Peyer's patch (tissue), 4 donors: ENCODE results near the gene ATG9A.

Experiments
- POLR2A ChIP-seq, 2 donors: fragments of 450-650 bp; IDR thresholded peaks; one replicate each; pipeline ENCODE4 v1.5.1; 2017; ENCODE audit warnings: antibody characterized with exemption in 2 of 2, mild to moderate bottlenecking in 2 of 2, moderate library complexity in 2 of 2
- TF ChIP-seq, protein P1 (sequence below), 6 experiments: fragments of 450-650 bp in 4 of 6; fragments of 200-600 bp in 2 of 6; sonication (generic) in 1 of 6; IDR thresholded peaks; one replicate each; pipeline ENCODE4 v1.5.1; 2017 to 2019; ENCODE audit warnings: antibody characterized with exemption in 6 of 6, mild to moderate bottlenecking in 3 of 6, moderate library complexity in 1 of 6

- TF ChIP-seq, protein P1, sequence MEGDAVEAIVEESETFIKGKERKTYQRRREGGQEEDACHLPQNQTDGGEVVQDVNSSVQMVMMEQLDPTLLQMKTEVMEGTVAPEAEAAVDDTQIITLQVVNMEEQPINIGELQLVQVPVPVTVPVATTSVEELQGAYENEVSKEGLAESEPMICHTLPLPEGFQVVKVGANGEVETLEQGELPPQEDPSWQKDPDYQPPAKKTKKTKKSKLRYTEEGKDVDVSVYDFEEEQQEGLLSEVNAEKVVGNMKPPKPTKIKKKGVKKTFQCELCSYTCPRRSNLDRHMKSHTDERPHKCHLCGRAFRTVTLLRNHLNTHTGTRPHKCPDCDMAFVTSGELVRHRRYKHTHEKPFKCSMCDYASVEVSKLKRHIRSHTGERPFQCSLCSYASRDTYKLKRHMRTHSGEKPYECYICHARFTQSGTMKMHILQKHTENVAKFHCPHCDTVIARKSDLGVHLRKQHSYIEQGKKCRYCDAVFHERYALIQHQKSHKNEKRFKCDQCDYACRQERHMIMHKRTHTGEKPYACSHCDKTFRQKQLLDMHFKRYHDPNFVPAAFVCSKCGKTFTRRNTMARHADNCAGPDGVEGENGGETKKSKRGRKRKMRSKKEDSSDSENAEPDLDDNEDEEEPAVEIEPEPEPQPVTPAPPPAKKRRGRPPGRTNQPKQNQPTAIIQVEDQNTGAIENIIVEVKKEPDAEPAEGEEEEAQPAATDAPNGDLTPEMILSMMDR (IDR thresholded peaks at IDR 0.05): no peak
- TF ChIP-seq POLR2A (IDR thresholded peaks at IDR 0.05): no peak
Measured at GRCh38 chr2:219261024-219261855, 31.8 kb upstream of the ATG9A start.
